T-helper 2 cell treated with Interferon-gamma antibody and Interleukin-4, amounts not matched to agents 5 μg/mL and 100 μg/mL, for 36 hours (primary cell): ENCODE data around the gene GPR153.
A peak's percentile ranks its signal among the peaks of the same experiment; 100 is the strongest.
"Not testable (repeated sequence)": the region's sequence is repeated elsewhere in the genome, so short reads cannot be mapped to it uniquely, and the experiment has no call there.

Experiments used
- DNase-seq: peaks from one replicate; pipeline ENCODE4 v3.0.0; 2021; ENCODE audit warnings: low spot score
- H3K27ac Mint-ChIP-seq: one replicate; pipeline ENCODE4 v1.8.0; 2021; ENCODE audit warnings: mild to moderate bottlenecking, mixed read lengths
- H3K27me3 Mint-ChIP-seq: one replicate; pipeline ENCODE4 v1.8.0; 2021; ENCODE audit warnings: low read depth, mixed read lengths
- H3K36me3 Mint-ChIP-seq: one replicate; pipeline ENCODE4 v1.8.0; 2021; ENCODE audit warnings: low read depth, mixed read lengths
- H3K4me1 Mint-ChIP-seq: one replicate; pipeline ENCODE4 v1.8.0; 2021; ENCODE audit warnings: low read depth, mixed read lengths
- H3K4me3 Mint-ChIP-seq: one replicate; pipeline ENCODE4 v1.8.0; 2022; ENCODE audit warnings: mild to moderate bottlenecking, moderate library complexity, mixed read lengths
- H3K9me3 Mint-ChIP-seq: one replicate; pipeline ENCODE4 v1.8.0; 2021; ENCODE audit warnings: mixed read lengths

Gene GPR153

GRCh38 chr1:6233376-6233775 lies 27.5 kb downstream of the GPR153 start:
- H3K36me3 Mint-ChIP-seq, result peaks cover 27% of the 10 kb centered on the region
- no peaks in the 10 kb centered on the region for H3K9me3 Mint-ChIP-seq
- no peak for DNase-seq
- H3K4me3 Mint-ChIP-seq, result peak overlapping the region; percentile 90
- peaks cover 10% of the 10 kb centered on the region for H3K4me1 Mint-ChIP-seq
- no peak overlapping the region for H3K27ac Mint-ChIP-seq
- H3K27me3 Mint-ChIP-seq, result no peaks in the 10 kb centered on the region

GRCh38 chr1:6225651-6226050 lies 35.2 kb downstream of the GPR153 start:
- Mint-ChIP-seq H3K4me3 (no peak overlapping the region), H3K36me3 (peaks cover 44% of the 10 kb centered on the region), H3K4me1 (no peaks in the 10 kb centered on the region), H3K27ac (no peak overlapping the region), H3K27me3 (no peaks in the 10 kb centered on the region), H3K9me3 (no peaks in the 10 kb centered on the region)
- DNase-seq, result no peak

- Mint-ChIP-seq H3K27ac (no peak overlapping the region), H3K4me1 (no peaks in the 10 kb centered on the region), H3K36me3 (peaks cover 41% of the 10 kb centered on the region), H3K9me3 (no peaks in the 10 kb centered on the region), H3K4me3 (no peak overlapping the region), H3K27me3 (no peaks in the 10 kb centered on the region)
- no peak for DNase-seq
Observed at GRCh38 chr1:6224718-6225117, 36.2 kb downstream of the GPR153 start.

GRCh38 chr1:6223617-6224016 lies 37.3 kb downstream of the GPR153 start:
- Mint-ChIP-seq H3K27ac (no peak overlapping the region), H3K4me1 (no peaks in the 10 kb centered on the region), H3K27me3 (no peaks in the 10 kb centered on the region), H3K36me3 (peaks cover 40% of the 10 kb centered on the region), H3K4me3 (no peak overlapping the region), H3K9me3 (no peaks in the 10 kb centered on the region)
- DNase-seq, result no peak

- H3K27me3 Mint-ChIP-seq, result no peaks in the 10 kb centered on the region
- H3K27ac Mint-ChIP-seq, result no peak overlapping the region
- peaks cover 43% of the 10 kb centered on the region for H3K36me3 Mint-ChIP-seq
- H3K9me3 Mint-ChIP-seq, result no peaks in the 10 kb centered on the region
- H3K4me3 Mint-ChIP-seq, result no peak overlapping the region
- H3K4me1 Mint-ChIP-seq, result no peaks in the 10 kb centered on the region
- DNase-seq, result no peak
Observed at GRCh38 chr1:6222636-6223035, 38.3 kb downstream of the GPR153 start.

GRCh38 chr1:6221210-6221784 lies 39.6 kb downstream of the GPR153 start:
- no peaks in the 10 kb centered on the region for H3K27me3 Mint-ChIP-seq
- H3K27ac Mint-ChIP-seq, result no peak overlapping the region
- H3K9me3 Mint-ChIP-seq, result no peaks in the 10 kb centered on the region
- DNase-seq, result no peak
- H3K4me3 Mint-ChIP-seq, result no peak overlapping the region
- H3K4me1 Mint-ChIP-seq, result no peaks in the 10 kb centered on the region
- peaks cover 35% of the 10 kb centered on the region for H3K36me3 Mint-ChIP-seq

- Mint-ChIP-seq H3K4me1 (no peaks in the 10 kb centered on the region), H3K4me3 (no peak overlapping the region), H3K36me3 (peaks cover 26% of the 10 kb centered on the region), H3K27ac (no peak overlapping the region), H3K27me3 (no peaks in the 10 kb centered on the region), H3K9me3 (no peaks in the 10 kb centered on the region)
- DNase-seq, result no peak
Observed at GRCh38 chr1:6220236-6220635, 40.7 kb downstream of the GPR153 start.

GRCh38 chr1:6219641-6220040 lies 41.3 kb downstream of the GPR153 start:
- not testable (repeated sequence) for H3K4me3 Mint-ChIP-seq, H3K4me1 Mint-ChIP-seq, H3K27me3 Mint-ChIP-seq, H3K9me3 Mint-ChIP-seq, DNase-seq, H3K27ac Mint-ChIP-seq
- peaks cover 20% of the 10 kb centered on the region for H3K36me3 Mint-ChIP-seq

GRCh38 chr1:6218375-6219164 lies 42.3 kb downstream of the GPR153 start:
- H3K9me3 Mint-ChIP-seq, result no peaks in the 10 kb centered on the region
- no peaks in the 10 kb centered on the region for H3K27me3 Mint-ChIP-seq
- no peaks in the 10 kb centered on the region for H3K4me1 Mint-ChIP-seq
- H3K27ac Mint-ChIP-seq, result no peak overlapping the region
- peaks cover 11% of the 10 kb centered on the region for H3K36me3 Mint-ChIP-seq
- H3K4me3 Mint-ChIP-seq, result no peak overlapping the region
- no peak for DNase-seq

GRCh38 chr1:6212193-6212959 lies 48.5 kb downstream of the GPR153 start:
- Mint-ChIP-seq H3K27me3 (no peaks in the 10 kb centered on the region), H3K4me3 (no peak overlapping the region), H3K4me1 (peaks cover 3% of the 10 kb centered on the region), H3K36me3 (peaks cover 3% of the 10 kb centered on the region), H3K9me3 (no peaks in the 10 kb centered on the region), H3K27ac (no peak overlapping the region)
- DNase-seq, result no peak

GRCh38 chr1:6211731-6212130 lies 49.2 kb downstream of the GPR153 start:
- H3K9me3 Mint-ChIP-seq, result no peaks in the 10 kb centered on the region
- no peak overlapping the region for H3K4me3 Mint-ChIP-seq
- H3K27ac Mint-ChIP-seq, result no peak overlapping the region
- no peak for DNase-seq
- H3K27me3 Mint-ChIP-seq, result no peaks in the 10 kb centered on the region
- peaks cover 6% of the 10 kb centered on the region for H3K4me1 Mint-ChIP-seq
- H3K36me3 Mint-ChIP-seq, result peaks cover 3% of the 10 kb centered on the region

- DNase-seq, result no peak
- H3K9me3 Mint-ChIP-seq, result no peaks in the 10 kb centered on the region
- H3K4me3 Mint-ChIP-seq, result no peak overlapping the region
- H3K27me3 Mint-ChIP-seq, result no peaks in the 10 kb centered on the region
- H3K36me3 Mint-ChIP-seq, result peaks cover 3% of the 10 kb centered on the region
- no peak overlapping the region for H3K27ac Mint-ChIP-seq
- peaks cover 7% of the 10 kb centered on the region for H3K4me1 Mint-ChIP-seq
Observed at GRCh38 chr1:6210591-6211355, 50.1 kb downstream of the GPR153 start.

GRCh38 chr1:6209661-6210580 lies 51.0 kb downstream of the GPR153 start:
- DNase-seq, result no peak
- peaks cover 7% of the 10 kb centered on the region for H3K4me1 Mint-ChIP-seq
- H3K27me3 Mint-ChIP-seq, result no peaks in the 10 kb centered on the region
- H3K36me3 Mint-ChIP-seq, result peaks cover 3% of the 10 kb centered on the region
- H3K4me3 Mint-ChIP-seq, result peak overlapping the region; percentile 38
- no peak overlapping the region for H3K27ac Mint-ChIP-seq
- H3K9me3 Mint-ChIP-seq, result no peaks in the 10 kb centered on the region
